GM12873 (cell line): ENCODE measurements around the gene MKRN2.

Experiments used
- TF ChIP-seq, protein P1 (sequence below): IDR thresholded peaks from 2 replicates; pipeline ENCODE4 v1.5.1; 2012; ENCODE audit warnings: low read depth, mild to moderate bottlenecking, moderate library complexity, low read length, control low read depth; ENCODE audit not compliant: insufficient read depth; ENCODE audit errors: missing control alignments

The MKRN2 gene

DNA sequence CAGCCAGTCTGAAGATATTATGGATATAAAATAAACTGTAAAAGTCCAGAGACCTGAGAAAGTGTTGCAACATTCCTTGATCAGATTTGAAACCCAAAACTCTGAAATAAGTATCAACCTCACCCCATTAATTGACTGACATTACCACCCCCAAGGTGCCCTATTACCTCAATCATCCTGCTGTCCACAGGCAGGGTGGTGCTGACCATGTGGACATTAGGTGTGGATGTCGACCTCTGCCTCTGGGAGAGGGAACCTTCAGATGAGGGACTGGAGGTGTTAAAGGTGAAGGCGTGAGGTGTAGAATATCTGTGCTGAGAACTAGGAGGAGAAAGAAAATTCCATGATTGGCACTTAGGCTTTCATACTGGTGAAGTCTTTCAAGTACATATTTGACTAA is 47.1 kb downstream of the MKRN2 start:
- TF ChIP-seq, protein P1, sequence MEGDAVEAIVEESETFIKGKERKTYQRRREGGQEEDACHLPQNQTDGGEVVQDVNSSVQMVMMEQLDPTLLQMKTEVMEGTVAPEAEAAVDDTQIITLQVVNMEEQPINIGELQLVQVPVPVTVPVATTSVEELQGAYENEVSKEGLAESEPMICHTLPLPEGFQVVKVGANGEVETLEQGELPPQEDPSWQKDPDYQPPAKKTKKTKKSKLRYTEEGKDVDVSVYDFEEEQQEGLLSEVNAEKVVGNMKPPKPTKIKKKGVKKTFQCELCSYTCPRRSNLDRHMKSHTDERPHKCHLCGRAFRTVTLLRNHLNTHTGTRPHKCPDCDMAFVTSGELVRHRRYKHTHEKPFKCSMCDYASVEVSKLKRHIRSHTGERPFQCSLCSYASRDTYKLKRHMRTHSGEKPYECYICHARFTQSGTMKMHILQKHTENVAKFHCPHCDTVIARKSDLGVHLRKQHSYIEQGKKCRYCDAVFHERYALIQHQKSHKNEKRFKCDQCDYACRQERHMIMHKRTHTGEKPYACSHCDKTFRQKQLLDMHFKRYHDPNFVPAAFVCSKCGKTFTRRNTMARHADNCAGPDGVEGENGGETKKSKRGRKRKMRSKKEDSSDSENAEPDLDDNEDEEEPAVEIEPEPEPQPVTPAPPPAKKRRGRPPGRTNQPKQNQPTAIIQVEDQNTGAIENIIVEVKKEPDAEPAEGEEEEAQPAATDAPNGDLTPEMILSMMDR, result no peak

DNA sequence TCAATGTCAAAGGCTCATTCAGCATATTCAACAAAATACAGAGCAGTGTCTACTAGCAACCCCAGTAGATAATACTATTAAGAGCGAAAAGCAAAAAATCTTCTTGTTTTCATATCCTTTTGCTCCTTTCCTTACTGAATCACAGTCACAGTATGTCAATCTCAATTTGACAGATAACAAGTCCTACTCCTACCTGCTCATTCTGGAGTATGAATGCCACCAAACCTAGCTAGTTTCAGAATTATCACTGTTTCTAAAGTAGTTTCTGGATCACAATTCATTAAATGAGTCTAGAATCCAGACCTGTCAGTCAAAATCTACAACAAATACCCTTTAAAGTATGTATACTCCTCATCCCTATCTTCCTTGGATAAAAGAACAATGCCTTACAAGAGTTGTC is 51.5 kb downstream of the MKRN2 start:
- TF ChIP-seq, protein P1, result no peak

DNA sequence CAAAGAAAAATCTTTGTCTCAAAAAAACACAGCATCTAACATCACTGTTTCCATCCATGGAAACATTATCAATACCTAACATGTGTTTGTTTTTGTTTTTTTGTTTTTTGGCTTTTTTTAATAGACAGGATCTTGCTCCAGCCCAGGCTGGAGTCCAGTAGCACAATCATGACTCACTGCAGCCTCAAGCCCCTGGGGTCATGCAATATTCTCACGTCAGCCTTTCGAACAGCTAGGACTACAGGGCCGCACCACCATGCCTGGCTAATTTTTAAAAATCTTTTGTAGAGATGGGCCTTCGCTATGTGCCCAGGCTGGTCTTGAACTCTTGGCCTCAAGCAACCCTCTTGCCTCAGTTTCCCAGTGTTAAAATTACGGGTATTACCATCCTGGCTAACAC is 54.2 kb downstream of the MKRN2 start:
- TF ChIP-seq, protein P1, result no peak

DNA sequence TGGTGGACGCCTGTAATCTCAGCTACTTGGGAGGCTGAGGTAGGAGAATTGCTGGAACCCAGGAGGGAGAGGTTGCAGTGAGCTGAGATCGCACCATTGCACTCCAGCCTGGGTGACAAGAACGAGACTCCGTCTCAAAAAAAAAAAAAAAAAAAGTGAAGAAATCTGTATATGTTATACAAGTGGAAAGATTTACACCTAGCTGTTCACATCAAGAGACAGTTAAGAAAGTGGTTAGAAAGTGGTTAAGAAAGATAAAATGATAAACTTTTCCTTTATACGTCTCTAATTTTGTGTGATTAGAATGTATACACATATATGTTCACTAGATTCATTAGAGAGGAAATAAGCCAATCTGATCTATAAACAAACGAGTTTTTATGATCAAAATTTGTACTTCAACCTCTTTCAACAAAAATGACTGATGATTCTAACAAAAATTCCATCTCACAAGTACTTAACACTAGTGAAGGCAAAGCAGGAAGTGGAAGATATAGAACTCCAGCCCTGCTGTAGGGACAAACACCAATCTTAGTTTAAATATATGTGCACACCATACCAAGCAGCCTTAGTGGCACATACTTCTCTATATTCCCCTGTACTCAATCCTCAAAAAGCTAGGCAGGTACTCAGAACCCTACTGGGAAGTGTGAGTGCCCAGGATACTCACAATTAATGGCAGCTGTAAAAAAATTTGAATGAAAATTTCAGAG is 55.8 kb downstream of the MKRN2 start:
- TF ChIP-seq, protein P1, result no peak

DNA sequence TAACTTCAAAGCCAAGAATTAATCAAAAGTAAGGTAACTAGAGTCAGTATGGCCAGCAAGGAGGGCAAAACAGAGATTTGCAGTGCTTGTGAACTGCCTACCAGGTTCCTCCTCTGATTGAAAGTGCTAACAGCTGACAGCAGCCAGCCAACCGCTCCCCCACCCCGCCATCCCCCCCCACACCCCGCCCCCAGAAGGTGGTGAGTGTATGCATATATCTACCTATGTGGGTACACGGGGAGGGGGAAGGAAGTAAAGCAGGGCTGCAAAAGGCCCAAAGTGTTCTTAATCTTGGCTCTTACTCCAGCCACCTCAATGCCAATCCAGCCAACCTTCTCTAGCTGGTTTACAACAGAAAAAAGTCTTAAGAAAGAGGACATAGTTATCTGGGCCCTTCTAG is 56.4 kb downstream of the MKRN2 start:
- TF ChIP-seq, protein P1, result no peak

DNA sequence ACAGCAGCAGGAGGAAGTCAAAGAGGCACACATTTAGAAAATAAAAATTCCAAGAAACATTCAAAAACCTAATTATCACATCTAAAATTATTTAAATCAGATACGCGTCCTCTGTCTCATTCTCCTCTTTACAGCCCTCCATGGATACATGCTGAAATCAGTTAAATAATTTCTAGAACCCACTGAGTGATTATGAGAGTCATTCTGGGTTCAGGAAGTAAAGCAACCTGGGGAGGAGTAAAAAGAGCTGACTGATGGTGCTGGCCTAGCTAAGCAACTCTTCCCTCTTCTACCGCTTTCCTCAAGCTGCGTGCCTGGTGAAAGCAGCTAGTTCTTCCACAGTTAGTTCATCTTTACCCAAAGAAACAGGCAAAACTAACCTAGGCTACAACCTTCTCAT is 58.4 kb downstream of the MKRN2 start:
- TF ChIP-seq, protein P1, result no peak

DNA sequence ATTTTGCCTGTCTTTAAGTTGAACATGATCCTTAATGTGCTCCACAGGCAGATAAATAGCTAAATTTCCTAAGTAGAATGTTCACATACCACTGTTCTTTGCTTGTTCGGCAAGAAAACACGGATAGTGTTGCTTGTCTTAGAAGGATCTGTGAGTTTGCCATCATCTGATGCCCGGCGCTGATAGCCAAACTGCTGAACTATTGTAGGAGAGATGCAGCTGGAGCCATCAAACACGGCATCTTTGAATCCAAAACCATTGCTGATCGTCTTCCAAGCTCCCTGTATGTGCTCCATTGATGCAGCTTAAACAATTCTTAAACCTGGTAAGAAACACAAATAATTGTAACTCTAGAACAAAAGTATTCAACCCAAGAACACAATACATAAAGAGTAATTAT is 61.5 kb downstream of the MKRN2 start:
- TF ChIP-seq, protein P1, result no peak
